ENCODE data around the gene MED10. TPM values are rescaled to one million over a fixed set of nuclear protein-coding genes. Genes with fewer than 3 reads are reported as not detected.
"Not testable (repeated sequence)": the region's sequence is repeated elsewhere in the genome, so short reads cannot be mapped to it uniquely, and the experiment has no call there.

The MED10 gene
- total RNA-seq, 2 donors from 2014 or later, result 28.5 to 36.5 TPM

- no peak for DNase-seq (ENCODE audit: low spot score)
- intact Hi-C loops (cut with DNase I), result no loop called here
Observed at GRCh38 chr5:6358434-6358820, 19.9 kb downstream of the MED10 start.

- intact Hi-C loops (cut with DNase I); DNase-seq (ENCODE audit: low spot score): not testable (repeated sequence)
Observed at GRCh38 chr5:6357817-6358433, 20.4 kb downstream of the MED10 start.

GRCh38 chr5:6356578-6357164, 21.7 kb downstream of the MED10 start:
- intact Hi-C loops (cut with DNase I), result no loop called here
- DNase-seq (ENCODE audit: low spot score), result no peak

- intact Hi-C loops (cut with DNase I), result no loop called here
- DNase-seq (ENCODE audit: low spot score), result no peak
Observed at GRCh38 chr5:6355294-6355693, 23.1 kb downstream of the MED10 start.

GRCh38 chr5:6354848-6355247, 23.5 kb downstream of the MED10 start:
- intact Hi-C loops (cut with DNase I), result no loop called here

GRCh38 chr5:6353602-6354302, 24.6 kb downstream of the MED10 start:
- no peak for DNase-seq (ENCODE audit: low spot score)
- intact Hi-C loops (cut with DNase I), result no loop called here

More at GRCh38 chr5:6354848-6355247, 23.5 kb downstream of the MED10 start:
- no peak for DNase-seq (ENCODE audit: low spot score)

GRCh38 chr5:6350277-6351090, 27.9 kb downstream of the MED10 start:
- no peak for DNase-seq (ENCODE audit: low spot score)
- intact Hi-C loops (cut with DNase I), result no loop called here

- no peak for DNase-seq (ENCODE audit: low spot score)
- intact Hi-C loops (cut with DNase I), result no loop called here
Observed at GRCh38 chr5:6349387-6349786, 29.0 kb downstream of the MED10 start.

GRCh38 chr5:6348476-6349000, 29.8 kb downstream of the MED10 start:
- DNase-seq (ENCODE audit: low spot score), result no peak
- intact Hi-C loops (cut with DNase I), result no loop called here

GRCh38 chr5:6347673-6348072, 30.7 kb downstream of the MED10 start:
- intact Hi-C loops (cut with DNase I), result no loop called here
- DNase-seq (ENCODE audit: low spot score), result no peak

GRCh38 chr5:6347165-6347564, 31.2 kb downstream of the MED10 start:
- intact Hi-C loops (cut with DNase I), result no loop called here
- DNase-seq (ENCODE audit: low spot score), result no peak

- intact Hi-C loops (cut with DNase I), result no loop called here
- DNase-seq (ENCODE audit: low spot score), result no peak
Observed at GRCh38 chr5:6344593-6344989, 33.8 kb downstream of the MED10 start.

- no peak for DNase-seq (ENCODE audit: low spot score)
- intact Hi-C loops (cut with DNase I), result no loop called here
Observed at GRCh38 chr5:6343951-6344592, 34.3 kb downstream of the MED10 start.

GRCh38 chr5:6342689-6343315, 35.5 kb downstream of the MED10 start:
- no peak for DNase-seq (ENCODE audit: low spot score)

GRCh38 chr5:6340100-6340499, 38.2 kb downstream of the MED10 start:
- intact Hi-C loops (cut with DNase I), result no loop called here
- DNase-seq (ENCODE audit: low spot score), result no peak

More at GRCh38 chr5:6342689-6343315, 35.5 kb downstream of the MED10 start:
- intact Hi-C loops (cut with DNase I), result no loop called here

- no peak for DNase-seq (ENCODE audit: low spot score)
- intact Hi-C loops (cut with DNase I), result no loop called here
Observed at GRCh38 chr5:6338871-6339270, 39.5 kb downstream of the MED10 start.

GRCh38 chr5:6338135-6338534, 40.2 kb downstream of the MED10 start:
- no peak for DNase-seq (ENCODE audit: low spot score)
- intact Hi-C loops (cut with DNase I), result no loop called here

GRCh38 chr5:6333182-6333905, 45.0 kb downstream of the MED10 start:
- intact Hi-C loops (cut with DNase I), result no loop called here
- no peak for DNase-seq (ENCODE audit: low spot score)
